Measurements from ENCODE around the gene SLC44A1. TPM values are rescaled to one million over a fixed set of nuclear protein-coding genes. Genes with fewer than 3 reads are reported as not detected.

Gene SLC44A1
- total and polyA plus RNA-seq, 2 experiments from 2014 or later = 32.4 to 38.7 TPM

DNA sequence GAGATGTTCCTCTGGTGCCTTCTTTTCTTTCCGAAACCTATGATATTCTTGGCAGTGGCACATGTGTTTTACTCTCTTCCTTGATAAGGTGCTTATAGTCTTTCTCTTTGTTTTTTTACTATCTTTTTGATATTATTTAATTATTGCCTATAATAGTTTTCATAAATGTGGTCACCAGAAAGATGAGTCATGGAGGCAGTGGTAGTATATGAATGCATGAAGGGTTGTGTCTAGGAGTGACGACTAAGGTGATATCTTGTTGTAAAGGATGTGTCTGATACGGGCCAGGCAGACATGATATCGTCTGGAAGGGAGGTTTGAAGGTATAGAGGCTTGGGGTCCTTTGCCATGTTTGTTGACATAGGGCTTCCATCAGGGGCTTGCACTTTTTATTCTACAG is 36.8 kb downstream of the SLC44A1 start:
- Histone ChIP-seq H3K9me3 (ENCODE audit: low read depth) (no peaks in the 10 kb centered on the region), H3K27me3 (no peaks in the 10 kb centered on the region), H3K36me3 (no peaks in the 10 kb centered on the region), H3K27ac (no peak overlapping the region), H3K4me3 (no peak overlapping the region), H3K4me1 (ENCODE audit: low read depth) (peaks cover 27% of the 10 kb centered on the region)
- TF ChIP-seq, protein P1, sequence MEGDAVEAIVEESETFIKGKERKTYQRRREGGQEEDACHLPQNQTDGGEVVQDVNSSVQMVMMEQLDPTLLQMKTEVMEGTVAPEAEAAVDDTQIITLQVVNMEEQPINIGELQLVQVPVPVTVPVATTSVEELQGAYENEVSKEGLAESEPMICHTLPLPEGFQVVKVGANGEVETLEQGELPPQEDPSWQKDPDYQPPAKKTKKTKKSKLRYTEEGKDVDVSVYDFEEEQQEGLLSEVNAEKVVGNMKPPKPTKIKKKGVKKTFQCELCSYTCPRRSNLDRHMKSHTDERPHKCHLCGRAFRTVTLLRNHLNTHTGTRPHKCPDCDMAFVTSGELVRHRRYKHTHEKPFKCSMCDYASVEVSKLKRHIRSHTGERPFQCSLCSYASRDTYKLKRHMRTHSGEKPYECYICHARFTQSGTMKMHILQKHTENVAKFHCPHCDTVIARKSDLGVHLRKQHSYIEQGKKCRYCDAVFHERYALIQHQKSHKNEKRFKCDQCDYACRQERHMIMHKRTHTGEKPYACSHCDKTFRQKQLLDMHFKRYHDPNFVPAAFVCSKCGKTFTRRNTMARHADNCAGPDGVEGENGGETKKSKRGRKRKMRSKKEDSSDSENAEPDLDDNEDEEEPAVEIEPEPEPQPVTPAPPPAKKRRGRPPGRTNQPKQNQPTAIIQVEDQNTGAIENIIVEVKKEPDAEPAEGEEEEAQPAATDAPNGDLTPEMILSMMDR (IDR thresholded peaks at IDR 0.05; ENCODE audit: low read depth, low read length) = no peak
- DNase-seq (ENCODE audit: low read depth in 1 of 2, low spot score in 1 of 2) = no peak

DNA sequence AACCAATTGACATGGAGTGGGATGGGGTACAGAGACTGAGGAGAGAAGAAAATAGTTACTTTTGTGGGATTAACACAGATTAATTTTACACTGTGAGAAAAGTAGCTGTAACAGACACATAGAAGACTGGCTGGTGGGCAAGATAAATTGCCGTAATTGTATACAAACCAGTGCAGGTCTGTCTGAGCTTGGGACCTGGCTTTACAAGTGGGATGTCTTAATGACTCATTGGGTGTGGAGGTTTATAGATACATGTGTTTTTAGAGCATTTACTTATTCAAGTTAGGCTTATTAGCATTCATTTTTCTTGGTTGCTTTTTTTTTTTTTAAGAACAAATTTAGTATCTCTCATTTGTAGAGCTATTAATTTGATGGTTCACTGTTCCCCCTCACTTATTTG is 37.5 kb downstream of the SLC44A1 start:
- no peak overlapping the region for H3K4me3 ChIP-seq
- H3K27ac ChIP-seq = no peak overlapping the region
- peaks cover 23% of the 10 kb centered on the region for H3K4me1 ChIP-seq (ENCODE audit: low read depth)
- no peaks in the 10 kb centered on the region for H3K36me3 ChIP-seq
- TF ChIP-seq, protein P1 (IDR thresholded peaks at IDR 0.05; ENCODE audit: low read depth, low read length) = no peak
- no peaks in the 10 kb centered on the region for H3K27me3 ChIP-seq
- H3K9me3 ChIP-seq (ENCODE audit: low read depth) = no peaks in the 10 kb centered on the region
- no peak for DNase-seq (ENCODE audit: low read depth in 1 of 2, low spot score in 1 of 2)

DNA sequence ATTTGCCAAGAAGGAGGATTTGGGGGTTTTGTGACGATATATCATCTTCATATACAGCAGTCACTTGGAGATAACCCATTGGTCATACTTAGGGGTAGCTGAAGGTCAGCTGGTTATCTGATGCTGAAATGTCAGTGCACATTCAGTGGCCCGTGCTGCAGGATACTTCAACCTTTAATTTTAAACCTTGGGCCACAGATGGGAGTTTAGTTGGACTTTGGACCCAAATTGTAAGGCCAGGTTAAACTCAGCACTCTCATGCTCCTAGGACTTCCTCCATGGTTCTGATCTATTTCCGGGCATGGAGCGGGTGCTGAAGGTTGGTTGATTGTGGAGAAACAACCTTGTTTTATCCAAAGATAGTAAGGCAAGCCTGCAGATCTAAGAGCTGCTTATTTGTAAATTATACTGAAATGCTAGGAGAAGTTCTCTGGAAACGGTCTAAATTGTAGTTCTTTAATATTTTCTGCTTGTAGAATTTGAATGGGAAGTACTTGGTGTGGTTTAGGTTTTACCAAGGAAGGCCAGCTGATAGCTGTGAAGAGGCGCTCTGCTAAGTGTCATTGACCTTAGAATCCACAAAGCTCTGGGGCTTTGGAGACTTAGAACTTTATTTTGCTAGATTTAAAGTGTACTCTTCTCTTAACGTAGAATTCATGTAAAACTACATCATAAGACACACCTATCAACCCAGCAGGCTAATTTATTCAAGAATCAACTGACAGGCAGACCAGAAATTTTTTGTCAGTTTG is 38.6 kb downstream of the SLC44A1 start:
- TF ChIP-seq, protein P1 (IDR thresholded peaks at IDR 0.05; ENCODE audit: low read depth, low read length) = no peak
- H3K27ac ChIP-seq = no peak overlapping the region
- no peak for DNase-seq (ENCODE audit: low read depth in 1 of 2, low spot score in 1 of 2)
- H3K4me1 ChIP-seq (ENCODE audit: low read depth) = peaks cover 14% of the 10 kb centered on the region
- no peak overlapping the region for H3K4me3 ChIP-seq
- no peaks in the 10 kb centered on the region for H3K9me3 ChIP-seq (ENCODE audit: low read depth)
- no peaks in the 10 kb centered on the region for H3K36me3 ChIP-seq
- H3K27me3 ChIP-seq = no peaks in the 10 kb centered on the region

DNA sequence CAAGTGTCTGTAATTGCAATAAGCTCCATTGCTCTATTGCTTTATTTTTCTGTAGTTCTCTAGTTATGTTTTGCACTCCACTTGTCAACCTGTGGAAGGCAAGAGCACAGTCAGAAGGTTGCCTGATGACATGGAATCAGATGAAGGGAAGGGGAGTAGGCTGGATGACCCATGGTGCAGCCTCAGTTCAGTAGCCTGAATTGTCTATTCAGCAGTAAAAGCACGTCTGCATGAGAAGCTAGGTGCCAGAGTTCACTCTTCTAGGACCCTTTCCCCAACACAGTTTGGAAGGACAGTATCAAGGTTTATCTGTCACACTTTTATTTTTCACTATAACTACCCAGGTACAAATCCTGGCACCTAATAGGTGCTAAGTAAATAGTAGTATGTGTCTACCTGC is 39.3 kb downstream of the SLC44A1 start:
- no peaks in the 10 kb centered on the region for H3K27me3 ChIP-seq
- H3K4me1 ChIP-seq (ENCODE audit: low read depth) = peaks cover 14% of the 10 kb centered on the region
- no peak overlapping the region for H3K4me3 ChIP-seq
- DNase-seq (ENCODE audit: low read depth in 1 of 2, low spot score in 1 of 2) = no peak
- H3K36me3 ChIP-seq = no peaks in the 10 kb centered on the region
- no peaks in the 10 kb centered on the region for H3K9me3 ChIP-seq (ENCODE audit: low read depth)
- TF ChIP-seq, protein P1 (IDR thresholded peaks at IDR 0.05; ENCODE audit: low read depth, low read length) = no peak
- no peak overlapping the region for H3K27ac ChIP-seq

DNA sequence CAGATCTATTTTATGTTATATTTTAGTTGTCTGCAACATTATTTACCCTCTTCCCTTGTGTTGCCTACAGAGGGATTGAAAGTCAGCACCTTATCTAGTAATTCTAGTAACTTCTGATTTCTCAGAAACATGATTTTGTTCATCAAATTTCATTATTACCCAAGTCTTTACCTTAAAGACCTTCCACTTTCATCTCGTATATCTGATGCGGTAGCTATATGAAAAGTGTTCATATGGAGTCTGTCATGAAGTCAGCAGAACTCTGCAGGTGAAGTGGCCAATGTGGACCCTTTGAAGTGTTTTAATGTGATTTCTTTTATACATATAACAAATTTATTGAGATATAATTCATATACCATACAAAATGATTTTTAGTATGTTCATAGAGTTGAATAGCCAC is 40.0 kb downstream of the SLC44A1 start:
- Histone ChIP-seq H3K4me1 (ENCODE audit: low read depth) (peaks cover 14% of the 10 kb centered on the region), H3K36me3 (no peaks in the 10 kb centered on the region), H3K27ac (no peak overlapping the region), H3K4me3 (no peak overlapping the region), H3K9me3 (ENCODE audit: low read depth) (no peaks in the 10 kb centered on the region), H3K27me3 (no peaks in the 10 kb centered on the region)
- TF ChIP-seq, protein P1 (IDR thresholded peaks at IDR 0.05; ENCODE audit: low read depth, low read length) = no peak
- DNase-seq (ENCODE audit: low read depth in 1 of 2, low spot score in 1 of 2) = no peak

All from cardiac muscle cell (in vitro differentiated cells and primary cell).